Activated CD4-positive, alpha-beta T cell treated with anti-CD3 and anti-CD28 coated beads, Interleukin-2, Interleukin-6, amounts not matched to agents 100 ng/mL and 50 ng/mL, durations not matched to agents 16 hours and 8 hours (primary cell): ENCODE measurements around the gene PBX1.

Experiments used
- DNase-seq: peaks from one replicate; pipeline ENCODE4 v3.0.0-alpha.2; 2020

The PBX1 gene

DNA sequence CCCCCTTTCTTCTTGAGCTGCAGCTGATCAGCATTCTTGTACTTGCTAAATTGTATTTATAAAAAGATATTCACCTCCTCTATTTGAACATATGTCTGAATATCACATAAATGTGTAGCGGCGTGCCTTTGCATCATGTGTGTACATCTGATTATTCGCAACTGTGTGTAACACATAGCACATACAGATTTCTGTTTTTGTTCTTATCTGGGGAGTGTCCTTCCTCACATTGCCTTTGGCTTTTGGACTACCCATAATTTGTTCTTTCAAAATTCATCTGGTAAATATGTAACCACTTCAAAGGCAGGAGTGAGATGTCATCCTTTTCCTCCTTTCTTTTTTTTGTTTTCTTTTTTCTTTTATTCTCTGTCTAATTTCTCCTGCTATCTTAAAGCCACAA lies 113.6 kb downstream of the PBX1 start:
- no peak for DNase-seq

DNA sequence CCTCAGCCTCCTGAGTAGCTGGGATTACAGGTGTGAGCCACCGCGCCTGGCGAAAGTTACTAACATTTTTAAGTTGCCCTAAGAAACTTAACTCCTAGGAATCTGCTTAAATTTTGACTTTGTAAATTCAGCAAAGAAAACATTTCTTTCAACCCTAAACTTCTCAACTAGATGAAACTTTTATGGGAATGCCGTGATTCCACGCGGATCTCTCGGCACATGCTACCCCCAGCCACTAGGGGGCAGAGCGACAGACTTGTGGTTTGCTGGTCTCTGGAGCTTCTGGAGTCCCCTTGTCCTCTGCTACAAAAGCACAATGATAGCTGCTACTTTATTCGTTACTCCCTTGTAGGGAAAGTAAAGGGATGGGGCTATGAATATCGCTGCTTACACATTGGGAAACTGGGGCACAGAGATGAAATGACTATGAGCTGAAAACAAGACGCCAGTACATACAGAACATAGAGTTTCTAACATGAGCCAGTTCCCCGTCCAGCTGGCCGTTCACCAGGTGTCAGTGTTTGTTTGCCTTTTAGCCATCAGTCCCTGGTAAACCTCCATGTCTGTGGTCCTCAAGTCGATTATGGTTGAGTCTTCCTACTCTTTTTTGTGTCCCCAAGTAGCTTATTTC lies 114.7 kb downstream of the PBX1 start:
- DNase-seq: no peak

DNA sequence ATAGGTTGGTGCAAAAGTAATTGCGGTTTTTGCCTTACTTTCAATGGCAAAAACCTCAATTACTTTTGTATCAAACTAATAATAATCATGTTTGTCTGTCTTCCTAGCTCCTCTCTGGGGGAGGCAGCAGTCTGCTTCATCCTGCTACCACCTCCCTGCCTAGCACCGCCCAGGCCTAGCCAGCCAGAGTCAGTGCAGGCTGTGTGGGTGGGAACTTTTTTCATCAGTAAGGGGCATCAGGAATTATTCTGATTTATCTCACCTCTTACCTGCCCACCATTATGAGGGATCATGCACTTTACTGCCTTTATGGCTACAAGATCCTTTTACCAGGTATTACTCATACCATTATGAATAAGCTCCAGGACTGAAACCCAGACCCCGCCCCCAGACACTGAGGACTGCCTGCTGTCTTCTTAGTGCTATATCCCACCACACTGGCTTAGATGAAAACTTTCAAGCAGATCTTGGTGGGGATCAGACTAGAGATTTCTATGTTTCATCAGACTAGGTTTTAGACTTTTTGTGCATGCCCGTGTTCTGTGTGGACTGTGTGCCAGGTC lies 116.4 kb downstream of the PBX1 start:
- no peak for DNase-seq

DNA sequence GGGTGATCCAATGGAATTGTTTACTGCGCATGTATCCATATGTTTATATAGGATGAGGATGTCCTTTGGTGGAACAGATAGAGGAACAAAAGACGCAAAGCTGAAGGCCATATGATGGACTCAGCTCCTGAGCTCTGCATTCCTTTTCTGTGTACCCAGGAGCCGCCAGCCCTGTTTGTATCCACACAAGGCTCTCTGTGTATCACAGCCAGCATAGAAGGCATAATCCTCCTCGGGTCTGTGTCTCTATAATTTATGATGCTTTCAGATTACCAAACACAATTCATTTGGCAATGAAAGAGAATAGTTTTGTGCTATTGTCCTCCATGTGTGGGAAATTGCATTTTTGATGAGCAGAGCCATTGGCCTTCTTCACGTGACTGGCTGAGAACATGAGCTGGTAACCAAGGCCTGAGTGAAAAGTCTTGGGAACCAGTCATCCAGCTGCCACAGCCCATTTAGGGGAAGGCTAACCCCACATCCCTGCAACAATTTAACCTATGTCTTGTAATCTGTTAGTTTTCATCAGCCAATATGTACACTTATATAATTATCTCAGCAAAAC lies 119.2 kb downstream of the PBX1 start:
- DNase-seq: no peak

DNA sequence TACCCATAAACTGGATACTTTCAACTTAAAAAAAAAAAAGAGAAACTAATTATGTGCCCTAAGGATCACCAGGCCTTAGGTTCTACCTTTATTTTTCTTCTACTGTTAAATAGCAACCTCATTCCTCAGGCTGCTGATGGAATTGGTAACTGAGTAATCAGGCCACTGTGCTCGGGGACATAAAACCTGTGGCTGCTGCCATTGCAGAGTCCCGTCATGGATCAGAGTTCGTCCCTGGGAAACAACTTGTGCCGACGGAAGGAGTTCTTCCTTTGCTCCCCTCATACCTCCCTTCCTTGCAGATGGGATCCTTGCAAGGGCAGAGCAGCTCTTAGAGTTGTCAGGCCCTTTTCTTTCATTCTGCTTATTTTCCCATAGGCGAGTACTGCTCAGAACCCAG lies 123.6 kb downstream of the PBX1 start:
- no peak for DNase-seq

DNA sequence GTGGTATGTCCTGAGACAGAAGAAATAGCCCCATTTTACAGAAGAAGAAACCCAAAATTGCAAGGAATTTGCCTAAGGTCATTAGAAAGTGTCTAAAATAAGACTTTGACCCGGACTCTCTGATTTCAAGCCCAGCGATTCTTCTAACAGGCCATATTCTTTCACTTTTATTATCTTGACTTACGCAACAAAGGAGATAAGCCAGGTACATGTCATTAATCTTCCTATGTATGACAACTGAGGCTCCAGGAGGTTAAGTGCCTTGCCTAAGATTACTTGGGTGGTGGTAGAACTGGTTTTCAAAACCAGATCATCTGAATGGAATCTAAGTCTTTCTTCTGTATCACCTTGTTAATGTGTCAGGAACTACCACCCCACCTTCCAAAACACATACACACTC lies 124.3 kb downstream of the PBX1 start:
- no peak for DNase-seq

DNA sequence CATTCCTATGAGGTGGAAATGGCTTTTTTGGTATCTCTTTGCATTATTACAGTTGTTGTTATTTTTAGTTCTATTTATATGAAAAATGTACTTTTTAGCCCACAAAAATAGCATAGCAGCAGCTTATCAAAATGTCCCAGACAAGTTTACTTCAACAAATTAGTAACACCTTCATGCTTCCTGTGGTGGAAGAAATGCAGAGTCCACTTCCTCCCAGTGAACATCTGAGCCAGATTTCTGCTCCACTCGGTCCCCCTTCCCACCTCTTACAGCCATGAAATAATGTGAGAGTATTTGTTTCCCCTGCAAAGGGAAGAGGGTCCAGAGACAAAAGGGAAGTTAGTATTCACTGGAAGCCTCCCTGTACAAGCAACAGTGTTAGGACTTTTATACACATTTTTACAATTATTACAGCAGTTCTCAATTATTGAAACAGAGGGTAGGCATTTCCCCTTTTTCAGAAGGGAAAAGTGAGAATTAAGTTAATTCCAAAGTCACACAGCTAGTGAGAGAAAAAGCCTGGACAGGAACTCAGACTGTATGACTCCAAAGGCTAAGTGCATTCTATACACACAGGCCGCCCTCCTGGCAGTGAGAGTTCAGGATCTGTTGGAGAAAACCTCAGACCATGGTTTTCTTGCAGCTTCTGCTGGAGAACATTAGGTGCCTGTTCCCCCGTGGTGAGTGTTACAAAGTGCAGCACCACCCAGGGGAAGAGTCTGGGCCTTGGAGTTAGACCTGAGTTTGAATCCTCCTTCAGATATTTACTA lies 126.5 kb downstream of the PBX1 start:
- no peak for DNase-seq

DNA sequence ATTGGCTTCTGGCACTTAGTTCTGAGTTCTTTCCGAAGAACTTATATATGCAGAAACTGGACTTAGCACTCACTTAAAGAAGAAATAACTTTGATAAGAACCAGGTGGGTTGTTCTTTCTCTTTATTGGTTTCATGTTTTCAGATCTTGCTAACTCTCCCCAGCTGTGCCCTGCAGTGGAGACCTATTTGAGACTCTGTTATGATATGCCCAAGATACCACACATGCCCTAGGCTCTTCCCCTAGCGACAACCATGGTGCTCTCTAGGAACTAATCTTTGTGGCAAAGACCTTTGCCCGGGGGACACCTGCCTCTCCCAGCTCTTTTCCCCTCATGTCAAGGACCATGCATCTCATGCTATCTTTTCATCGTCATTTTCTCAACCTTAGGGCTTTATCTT lies 128.8 kb downstream of the PBX1 start:
- no peak for DNase-seq

DNA sequence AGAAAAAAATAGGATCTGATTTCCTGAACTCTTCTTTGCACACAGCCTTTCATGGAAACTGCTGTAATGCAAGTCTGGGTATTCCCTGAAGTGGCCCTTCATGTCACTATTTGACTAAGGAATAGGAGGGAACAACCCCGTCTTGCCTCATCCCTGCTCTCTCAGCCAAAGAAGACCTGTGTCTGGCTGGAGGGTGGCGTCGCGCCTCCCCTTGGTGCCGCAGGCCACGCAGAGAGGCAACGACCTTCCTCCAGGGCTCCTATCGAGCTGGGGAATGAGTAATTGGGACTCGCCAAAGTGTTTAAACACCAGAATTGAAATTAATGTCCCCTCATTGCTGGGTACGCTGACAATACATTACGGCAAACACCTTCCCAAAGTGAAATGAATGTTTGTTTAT lies 129.8 kb downstream of the PBX1 start:
- no peak for DNase-seq

DNA sequence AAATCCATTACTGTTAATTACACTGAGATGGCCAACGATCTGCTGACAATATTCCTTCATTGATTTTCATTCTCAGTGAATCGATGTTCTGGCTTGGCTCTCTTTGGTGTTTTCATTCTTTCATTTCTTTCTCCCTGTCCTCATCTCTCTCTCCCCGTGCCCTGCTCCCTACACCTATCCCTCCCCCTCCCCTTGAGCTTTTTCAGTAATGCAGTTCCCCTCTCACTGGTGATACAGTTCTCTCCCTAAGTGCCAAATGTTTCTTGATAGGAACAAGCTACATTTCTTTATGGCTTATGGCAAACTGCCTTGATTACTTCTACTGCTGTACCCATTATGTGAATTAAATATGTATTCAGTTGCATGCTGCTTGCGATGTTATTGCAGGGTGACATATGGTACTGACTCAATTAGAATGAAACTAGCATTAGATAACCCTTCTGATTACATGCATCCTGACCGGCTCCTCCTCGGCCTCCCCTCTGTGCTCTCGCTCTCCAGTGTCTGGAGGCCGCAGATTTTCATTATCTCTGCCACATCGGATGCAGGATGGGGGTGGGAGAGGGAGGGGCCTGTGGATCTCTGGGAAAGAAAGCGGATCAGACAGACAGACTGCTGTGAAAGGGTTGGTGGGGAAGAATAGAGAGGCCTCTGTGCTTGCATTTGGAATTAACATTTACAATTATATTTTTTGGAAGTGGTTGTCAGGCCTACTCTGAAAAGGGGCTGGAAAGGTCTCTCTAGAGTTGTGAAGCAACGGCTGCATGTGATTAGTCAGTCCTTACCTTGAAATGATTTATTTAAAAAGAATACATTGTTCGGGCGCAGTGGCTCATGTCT lies 130.9 kb downstream of the PBX1 start:
- no peak for DNase-seq

DNA sequence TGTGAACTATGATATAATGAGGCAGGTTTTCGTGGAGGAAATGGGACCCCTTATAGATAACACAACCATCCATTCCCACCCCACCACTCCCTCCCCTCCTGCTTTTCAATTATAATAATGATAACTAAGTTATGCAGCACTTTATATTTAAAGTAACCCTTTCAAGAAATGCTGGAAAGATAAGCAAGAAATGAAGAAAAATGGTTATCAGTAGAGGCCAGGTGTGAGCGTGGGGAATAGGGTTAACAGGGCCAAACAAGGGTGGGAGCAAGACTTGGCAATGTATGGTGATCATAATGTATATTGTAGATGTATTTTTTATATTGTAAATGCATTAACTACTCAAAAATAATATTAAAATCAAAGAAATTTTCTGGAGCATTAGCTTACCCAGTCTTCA lies 133.4 kb downstream of the PBX1 start:
- DNase-seq: no peak

DNA sequence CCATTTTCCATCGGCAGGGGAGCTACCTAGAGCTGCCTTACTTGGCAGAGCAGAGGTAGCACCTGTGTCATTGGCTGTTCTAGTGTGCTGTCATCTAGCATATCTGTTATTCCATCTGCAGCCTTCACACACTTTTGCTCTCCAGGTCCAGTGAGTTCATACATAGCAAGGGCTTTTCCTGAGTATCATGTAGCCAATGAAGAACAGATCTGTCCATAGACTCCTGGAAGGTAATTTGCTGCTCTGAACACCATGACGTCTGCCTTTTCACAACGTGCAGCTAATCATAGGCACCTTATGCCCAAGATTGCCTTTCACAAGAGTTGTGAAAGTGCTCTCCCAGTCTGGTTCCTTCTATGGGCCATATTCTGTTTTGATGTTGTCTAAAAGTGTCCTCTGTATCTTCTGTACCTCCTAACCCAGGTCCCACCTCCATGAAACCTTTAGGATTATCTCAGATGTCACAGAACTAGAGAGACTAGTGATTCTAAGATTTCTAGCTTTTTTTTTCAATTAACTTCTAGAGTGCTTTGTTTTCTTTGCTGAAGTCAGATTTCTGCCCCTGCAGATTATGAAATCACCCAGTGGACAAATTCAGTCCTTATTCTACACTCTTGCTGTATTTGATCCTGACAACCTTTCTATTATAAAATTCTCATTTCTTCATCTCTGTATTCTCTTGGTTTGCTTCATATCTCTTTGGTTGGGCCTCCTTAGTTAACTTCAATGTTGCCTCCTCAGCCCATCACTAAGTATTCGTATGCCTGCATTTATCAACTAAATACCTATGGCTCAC lies 134.8 kb downstream of the PBX1 start:
- DNase-seq: no peak

DNA sequence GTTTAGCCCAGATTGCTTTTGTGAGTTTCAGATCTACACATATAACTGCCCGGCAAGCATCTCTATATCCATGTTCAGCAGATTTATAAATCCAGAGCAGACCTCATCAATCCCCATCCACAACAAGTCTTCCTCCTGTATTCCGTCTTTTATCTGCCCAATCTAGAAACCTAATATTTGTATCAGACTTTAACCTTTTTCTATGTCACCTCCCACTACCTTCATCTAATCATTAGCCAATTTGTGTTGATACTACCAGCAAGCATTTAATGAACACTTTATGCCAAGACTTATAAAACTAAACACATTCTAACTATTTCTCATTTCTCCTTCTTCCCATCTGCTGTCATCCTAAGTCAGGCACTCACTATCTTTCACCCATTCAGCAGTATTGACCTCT lies 135.5 kb downstream of the PBX1 start:
- no peak for DNase-seq

DNA sequence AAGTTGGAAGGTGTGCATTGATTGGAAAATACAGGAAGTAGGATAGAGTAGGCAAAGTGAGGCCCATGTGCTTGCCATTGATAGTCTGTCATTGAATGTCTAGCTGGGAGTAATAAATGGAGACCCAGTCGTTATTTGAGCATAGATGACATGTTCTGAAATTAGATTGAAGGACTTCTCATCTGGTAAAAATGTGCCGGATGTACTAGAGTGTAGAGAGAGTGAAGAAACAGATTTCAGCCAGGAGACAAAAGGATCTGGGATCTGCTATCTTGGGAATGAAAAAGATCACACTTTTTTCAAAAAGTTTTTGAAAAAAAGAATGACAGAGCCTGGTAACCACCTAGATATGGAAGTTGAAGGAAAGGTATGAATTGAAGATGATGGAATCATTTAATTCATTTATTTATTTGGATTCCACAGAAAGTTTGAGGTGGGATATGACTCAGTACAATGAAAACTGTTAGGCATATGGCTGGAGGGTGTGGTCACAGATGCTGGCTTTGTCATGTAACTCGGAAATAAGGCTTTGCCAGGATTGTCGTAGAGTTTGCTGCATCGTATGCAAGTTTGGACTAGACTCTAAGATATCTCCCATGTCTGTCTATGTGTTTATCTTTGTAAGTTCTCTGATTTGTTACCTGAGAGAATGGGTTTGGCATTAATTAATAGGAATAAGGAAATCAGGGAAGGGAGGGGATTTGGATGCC lies 137.1 kb downstream of the PBX1 start:
- DNase-seq: no peak

DNA sequence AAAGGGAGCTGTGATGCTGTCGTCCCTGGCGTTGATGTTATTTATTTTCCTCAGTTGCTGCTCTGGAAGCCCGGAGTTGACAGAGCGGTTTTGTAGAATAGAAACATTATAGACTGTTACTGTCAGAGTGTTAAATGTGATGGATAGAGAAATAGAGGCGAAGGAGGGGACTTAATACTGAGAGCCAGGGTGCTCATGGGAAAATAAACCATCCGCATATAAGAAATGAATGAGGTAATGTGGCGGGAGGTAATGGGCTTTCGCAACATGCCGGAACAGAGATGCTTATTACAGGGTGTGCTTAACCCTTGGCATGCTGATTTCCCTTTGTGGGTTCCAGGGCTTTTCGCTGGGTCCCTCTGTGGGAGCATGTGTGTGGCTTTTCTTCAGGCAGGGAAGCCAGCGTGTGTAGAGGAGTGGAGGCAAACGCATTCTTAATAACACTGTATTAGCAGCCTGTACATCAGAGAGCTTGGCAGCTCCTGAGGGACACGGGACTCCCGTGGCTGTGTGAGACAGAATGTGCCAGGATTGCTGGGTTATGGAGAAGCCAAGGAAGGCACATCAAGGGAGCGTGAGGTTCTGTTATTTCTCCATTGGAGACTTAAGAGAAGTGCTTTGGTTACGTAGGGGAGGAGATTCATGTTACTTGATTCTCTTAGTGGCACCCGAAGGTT lies 141.0 kb downstream of the PBX1 start:
- DNase-seq: no peak

DNA sequence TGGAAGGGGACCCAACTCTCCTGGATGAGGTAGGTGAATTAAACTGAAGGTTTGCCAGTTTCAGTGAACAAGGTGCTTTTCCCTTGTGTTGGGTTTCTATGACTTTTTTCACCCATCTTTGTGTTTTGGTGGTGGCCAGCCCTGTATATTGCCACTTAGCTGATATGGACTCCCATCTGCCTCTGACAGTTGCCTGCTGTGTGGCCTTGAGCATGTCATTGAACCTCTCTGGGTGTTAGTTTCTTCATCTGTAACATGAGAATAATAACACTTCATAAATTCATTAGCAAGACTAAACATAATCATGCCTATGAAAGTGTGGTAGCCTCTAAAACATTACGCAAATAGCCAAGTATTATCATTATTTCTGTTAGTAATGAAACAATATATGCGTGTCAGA lies 141.7 kb downstream of the PBX1 start:
- no peak for DNase-seq

DNA sequence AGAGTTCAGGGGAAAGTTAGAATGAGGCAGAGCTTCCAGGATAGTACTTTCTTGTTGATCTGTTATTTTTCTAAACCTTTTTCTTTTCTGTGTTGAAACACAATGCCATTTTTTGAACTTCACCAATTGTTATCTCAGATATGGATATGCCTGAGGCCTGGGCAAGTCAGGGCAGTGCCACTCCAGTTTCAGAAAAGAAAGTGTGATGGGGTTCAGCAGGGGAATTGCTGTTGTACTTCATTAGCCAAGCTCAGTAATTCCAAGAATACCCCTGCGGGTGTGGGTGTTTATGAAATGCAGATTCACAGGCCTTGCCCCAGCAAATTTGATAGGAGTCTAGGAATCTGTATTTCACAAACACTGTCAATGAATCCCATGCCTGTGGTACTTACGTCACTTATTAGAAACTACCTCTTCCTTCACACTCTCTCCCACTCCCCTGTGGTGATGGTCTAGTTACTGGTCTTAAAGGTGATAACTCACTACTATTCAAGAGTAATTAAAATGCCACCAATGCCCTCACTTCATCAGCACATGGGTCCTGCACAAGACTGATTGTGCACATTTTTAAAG lies 142.3 kb downstream of the PBX1 start:
- no peak for DNase-seq

DNA sequence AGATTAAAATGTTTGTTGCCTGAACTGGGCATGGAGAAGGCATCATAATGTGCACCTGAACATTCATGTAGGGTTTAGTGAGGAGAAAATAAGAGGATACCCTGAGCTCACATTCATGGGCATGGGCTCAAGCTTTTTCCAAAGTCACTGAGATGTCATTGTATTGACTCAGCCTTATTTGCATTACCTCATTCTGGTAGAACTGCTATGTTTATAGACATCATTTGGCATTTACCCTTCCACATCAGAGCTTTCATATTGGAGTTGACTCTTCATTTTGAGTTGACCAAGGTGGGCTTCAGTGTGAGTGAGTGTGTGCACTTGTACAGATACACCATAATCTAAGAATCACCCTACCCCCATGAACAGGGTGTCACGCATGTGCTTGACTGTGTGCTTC lies 143.2 kb downstream of the PBX1 start:
- no peak for DNase-seq

DNA sequence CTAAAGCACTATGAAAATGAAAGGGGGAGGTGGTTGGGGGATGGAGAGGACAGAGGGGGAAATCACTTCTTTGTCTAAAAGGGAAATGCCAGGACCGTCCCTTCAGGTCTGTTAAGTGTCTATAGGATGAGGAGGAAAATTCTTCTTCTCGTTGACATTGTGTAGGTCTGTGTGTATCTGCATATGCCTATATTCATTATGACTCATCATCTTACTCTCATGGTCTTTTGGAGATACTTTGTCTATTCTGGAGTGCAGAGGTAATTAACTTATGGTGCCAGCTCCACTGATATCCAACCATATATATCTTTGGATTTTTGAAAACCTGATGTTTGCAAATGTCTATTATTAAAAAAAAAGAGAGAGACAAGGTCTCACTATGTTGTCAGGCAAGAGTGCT lies 143.7 kb downstream of the PBX1 start:
- DNase-seq: no peak

DNA sequence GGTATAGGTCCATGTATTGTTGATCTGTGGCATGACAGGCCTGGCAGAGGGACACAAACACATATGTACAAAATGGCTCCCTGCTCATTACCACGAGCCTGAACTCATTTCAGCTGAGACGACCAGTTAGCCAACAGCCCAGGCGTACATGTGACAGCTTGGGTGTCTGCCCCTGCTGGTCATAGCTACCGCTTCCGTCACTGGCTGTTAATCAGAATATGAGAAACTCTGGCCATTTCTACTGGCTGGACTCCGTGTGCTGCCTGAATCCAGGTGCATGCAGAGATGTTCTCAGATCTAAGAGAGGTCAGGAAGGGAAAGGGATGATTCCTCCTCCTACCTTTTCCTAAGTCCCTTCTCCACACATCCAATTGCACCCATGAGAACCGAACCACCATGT lies 144.5 kb downstream of the PBX1 start:
- no peak for DNase-seq

DNA sequence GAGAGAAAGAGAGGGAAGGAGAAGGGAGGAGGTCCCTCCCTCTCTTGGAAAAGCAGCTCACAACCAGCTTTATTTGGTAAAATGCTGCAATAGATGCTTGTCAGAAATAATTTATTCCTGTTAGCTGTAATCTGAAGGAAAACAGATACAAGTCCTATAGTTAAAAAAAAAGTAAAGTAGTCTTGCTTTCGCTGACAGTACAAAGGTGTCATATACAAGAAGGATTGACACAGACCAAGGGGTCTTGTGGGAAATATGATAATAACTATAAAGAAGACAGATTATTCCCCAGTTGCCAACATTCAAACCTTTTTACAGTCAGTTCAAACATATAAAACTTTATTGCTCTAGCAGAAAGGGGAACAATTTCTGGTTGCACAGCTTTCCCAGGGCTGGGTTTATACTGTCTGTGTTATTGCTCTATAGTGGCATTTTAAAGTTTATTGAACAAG lies 145.0 kb downstream of the PBX1 start:
- DNase-seq: no peak
